OCI-LY7 (cell line): ENCODE data around the gene MORN5.

ENCODE experiments used
- EZH2phosphoT487 ChIP-seq: fragments of 200-600 bp; sonication (generic); IDR thresholded peaks from 2 replicates; pipeline ENCODE4 v1.6.1; 2018; ENCODE audit warnings: low read depth, borderline replicate concordance, mild to moderate bottlenecking, mixed run types, antibody characterized with exemption, low read length, moderate library complexity, mixed read lengths
- TF ChIP-seq, protein P1 (sequence below): fragments of 200-600 bp; sonication (generic); conservative IDR thresholded peaks from 2 replicates; pipeline ENCODE4 v1.5.1; 2014; ENCODE audit warnings: mild to moderate bottlenecking, antibody characterized with exemption, low read length, moderate library complexity, mixed read lengths

DNA sequence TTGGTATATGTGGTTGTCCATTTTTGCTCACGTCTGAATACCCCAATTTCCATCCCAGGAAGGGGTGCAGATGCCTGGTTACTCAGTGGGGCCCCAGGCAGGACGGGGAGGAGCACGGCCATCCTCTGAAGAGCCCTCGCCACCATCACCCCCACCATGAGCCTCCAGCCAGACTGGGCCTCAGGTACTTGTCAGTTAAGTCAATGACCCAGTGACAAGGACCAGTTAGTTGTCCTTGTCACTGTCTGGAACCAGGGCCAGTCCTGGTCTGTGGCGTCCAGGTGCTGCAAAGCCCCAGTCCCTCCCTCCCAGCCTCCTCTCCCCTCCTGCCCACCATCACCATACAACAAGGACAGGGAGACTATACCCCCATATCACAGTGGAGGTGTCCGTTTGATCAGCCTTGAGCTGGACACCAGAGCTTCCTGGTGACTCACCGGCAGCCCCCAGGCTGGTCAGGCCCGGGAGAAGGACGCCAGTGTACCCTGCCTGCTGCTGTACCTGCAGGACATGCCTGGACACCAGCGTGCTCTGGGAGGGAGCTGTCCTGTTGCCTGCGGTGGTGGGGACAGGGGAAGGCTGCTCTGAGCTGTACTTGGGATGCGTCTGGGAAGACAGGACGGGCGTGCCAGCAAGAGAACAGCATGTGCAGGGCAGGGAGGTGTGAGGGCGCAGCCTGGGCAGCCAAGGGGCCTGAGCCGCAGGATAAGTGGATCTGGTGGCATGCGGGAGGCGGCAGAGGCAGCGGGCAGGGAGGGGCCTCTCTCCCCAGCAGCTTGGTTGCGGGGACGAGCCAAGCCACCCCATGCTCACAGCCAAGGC is 34.0 kb upstream of the MORN5 start:
- TF ChIP-seq, protein P1, sequence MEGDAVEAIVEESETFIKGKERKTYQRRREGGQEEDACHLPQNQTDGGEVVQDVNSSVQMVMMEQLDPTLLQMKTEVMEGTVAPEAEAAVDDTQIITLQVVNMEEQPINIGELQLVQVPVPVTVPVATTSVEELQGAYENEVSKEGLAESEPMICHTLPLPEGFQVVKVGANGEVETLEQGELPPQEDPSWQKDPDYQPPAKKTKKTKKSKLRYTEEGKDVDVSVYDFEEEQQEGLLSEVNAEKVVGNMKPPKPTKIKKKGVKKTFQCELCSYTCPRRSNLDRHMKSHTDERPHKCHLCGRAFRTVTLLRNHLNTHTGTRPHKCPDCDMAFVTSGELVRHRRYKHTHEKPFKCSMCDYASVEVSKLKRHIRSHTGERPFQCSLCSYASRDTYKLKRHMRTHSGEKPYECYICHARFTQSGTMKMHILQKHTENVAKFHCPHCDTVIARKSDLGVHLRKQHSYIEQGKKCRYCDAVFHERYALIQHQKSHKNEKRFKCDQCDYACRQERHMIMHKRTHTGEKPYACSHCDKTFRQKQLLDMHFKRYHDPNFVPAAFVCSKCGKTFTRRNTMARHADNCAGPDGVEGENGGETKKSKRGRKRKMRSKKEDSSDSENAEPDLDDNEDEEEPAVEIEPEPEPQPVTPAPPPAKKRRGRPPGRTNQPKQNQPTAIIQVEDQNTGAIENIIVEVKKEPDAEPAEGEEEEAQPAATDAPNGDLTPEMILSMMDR = peak; percentile 49; the same call in 1 of the 2 replicates
- no peak for TF ChIP-seq EZH2phosphoT487
